H1 (cell line): ENCODE data around the gene CCDC33. TPM values are rescaled to one million over a fixed set of nuclear protein-coding genes. Genes with fewer than 3 reads are reported as not detected.

Source experiments
- CTCF ChIA-PET: fragments of 300-600 bp; sonication (Branson Sonifier 250); formaldehyde crosslinking; loops from one replicate; lab custom pipeline; 2021; ENCODE audit not compliant: partially characterized antibody; lab: Charles Lee
- POLR2A ChIA-PET: fragments of 300-600 bp; sonication (Branson Sonifier 250); formaldehyde crosslinking; loops from one replicate; lab custom pipeline; 2021; ENCODE audit warnings: inconsistent platforms; ENCODE audit not compliant: partially characterized antibody; lab: Charles Lee
- DNase-seq, 2 experiments: peaks; one replicate each; pipeline versions ENCODE4 v3.0.0 to v3.0.0-alpha.2; 2010 to 2022; ENCODE audit warnings: low spot score in 2 of 2, low read depth in 1 of 2, mixed read lengths in 1 of 2
- FAIRE-seq: peaks from 2 replicates; lab custom pipeline; 2011; peaks lifted over from hg19 to GRCh38; lab: Jason Lieb, UNC
- H2AFZ ChIP-seq: 2 replicates; pipeline ENCODE4 v1.8.1; 2012; ENCODE audit warnings: low read length, inconsistent platforms
- H2AK5ac ChIP-seq: 2 replicates; pipeline ENCODE4 v1.6.1; 2013; ENCODE audit warnings: low read depth, low read length
- H2BK120ac ChIP-seq: replicated peaks from 2 replicates; pipeline ENCODE3; 2013; ENCODE audit warnings: low read depth, low read length, inconsistent platforms
- H2BK12ac ChIP-seq: 2 replicates; pipeline ENCODE4 v1.6.1; 2013; ENCODE audit warnings: low read depth, low read length
- H2BK15ac ChIP-seq: 2 replicates; pipeline ENCODE4 v1.6.1; 2013; ENCODE audit warnings: low read length
- H2BK20ac ChIP-seq: 2 replicates; pipeline ENCODE4 v1.6.1; 2013; ENCODE audit warnings: low read length
- H2BK5ac ChIP-seq: 2 replicates; pipeline ENCODE4 v1.6.1; 2013; ENCODE audit warnings: low read depth, low read length
- H3K14ac ChIP-seq: 2 replicates; pipeline ENCODE4 v1.6.1; 2013; ENCODE audit warnings: inconsistent platforms; ENCODE audit not compliant: insufficient read length
- H3K18ac ChIP-seq: 2 replicates; pipeline ENCODE4 v1.6.1; 2013; ENCODE audit warnings: low read length; ENCODE audit errors: extremely low read depth
- H3K23ac ChIP-seq: 2 replicates; pipeline ENCODE4 v1.6.1; 2013; ENCODE audit warnings: inconsistent platforms; ENCODE audit not compliant: insufficient read length
- H3K23me2 ChIP-seq: 2 replicates; pipeline ENCODE4 v1.6.1; 2013; ENCODE audit warnings: low read depth, low read length
- H3K27ac ChIP-seq: 2 replicates; pipeline ENCODE4 v1.6.1; 2011; ENCODE audit warnings: low read depth, low read length, inconsistent platforms
- H3K27me3 ChIP-seq, 4 experiments: replicated peaks in 1 of 4; 1 replicate in 1 of 4; 2 replicates in 3 of 4; pipeline versions ENCODE4 v1.6.1 to v1.8.1; 2011 to 2013; ENCODE audit warnings: low read length in 3 of 4, mild to moderate bottlenecking in 3 of 4, inconsistent platforms in 2 of 4, mixed read lengths in 2 of 4, moderate library complexity in 1 of 4; ENCODE audit not compliant: control insufficient read depth in 3 of 4, insufficient read depth in 3 of 4; ENCODE audit errors: extremely low read depth in 1 of 4
- H3K36me3 ChIP-seq, 4 experiments: 2 replicates each; pipeline versions ENCODE4 v1.6.1 to v1.8.1; 2011 to 2013; ENCODE audit warnings: mild to moderate bottlenecking in 4 of 4, low read length in 3 of 4, moderate library complexity in 2 of 4, control low read depth in 1 of 4, inconsistent platforms in 1 of 4; ENCODE audit not compliant: insufficient read depth in 4 of 4, control insufficient read depth in 2 of 4
- H3K4ac ChIP-seq: replicated peaks from 2 replicates; pipeline ENCODE3; 2013; ENCODE audit warnings: low read length, low read depth, mixed read lengths, inconsistent platforms; ENCODE audit not compliant: insufficient read length
- H3K4me1 ChIP-seq, 4 experiments: replicated peaks in 1 of 4; 1 replicate in 1 of 4; 2 replicates in 3 of 4; pipeline versions ENCODE4 v1.6.1 to v1.8.1; 2011 to 2013; ENCODE audit warnings: low read length in 3 of 4, inconsistent platforms in 2 of 4, mixed read lengths in 1 of 4; ENCODE audit not compliant: insufficient read depth in 4 of 4, control insufficient read depth in 3 of 4
- H3K4me2 ChIP-seq, 2 experiments: 2 replicates each; pipeline versions ENCODE4 v1.6.1 to v1.8.1; 2011 to 2013; ENCODE audit warnings: low read depth in 2 of 2, low read length in 2 of 2, control low read depth in 1 of 2, inconsistent platforms in 1 of 2, mild to moderate bottlenecking in 1 of 2; ENCODE audit not compliant: insufficient read depth in 1 of 2
- H3K4me3 ChIP-seq, 4 experiments: fragments of 200-600, 300-600 bp in 1 of 4; sonication (generic), shearing (Covaris generic), sonication (Bioruptor Twin) in 1 of 4; 2 replicates each; pipeline versions ENCODE4 v1.5.1 to v1.8.1; 2011 to 2016; ENCODE audit warnings: low read length in 4 of 4, low read depth in 3 of 4, control low read depth in 2 of 4, inconsistent platforms in 2 of 4, mild to moderate bottlenecking in 2 of 4, mixed read lengths in 1 of 4, moderate library complexity in 1 of 4; ENCODE audit not compliant: insufficient read depth in 2 of 4; ENCODE audit errors: extremely low read depth in 1 of 4
- H3K56ac ChIP-seq: replicated peaks from 2 replicates; pipeline ENCODE3; 2013; ENCODE audit warnings: low read depth, mild to moderate bottlenecking, mixed read lengths, low read length, inconsistent platforms; ENCODE audit not compliant: insufficient read length
- H3K79me1 ChIP-seq: 2 replicates; pipeline ENCODE4 v1.6.1; 2013; ENCODE audit warnings: low read depth, low read length, control low read depth
- H3K79me2 ChIP-seq, 2 experiments: 2 replicates each; pipeline versions ENCODE4 v1.6.1 to v1.8.1; 2012 to 2013; ENCODE audit warnings: low read length in 2 of 2, mild to moderate bottlenecking in 2 of 2, inconsistent platforms in 1 of 2; ENCODE audit not compliant: insufficient read depth in 2 of 2, control insufficient read depth in 1 of 2
- H3K9ac ChIP-seq, 4 experiments: replicated peaks in 1 of 4; 1 replicate in 1 of 4; 2 replicates in 3 of 4; pipeline versions ENCODE4 v1.6.1 to v1.8.1; 2011 to 2013; ENCODE audit warnings: low read depth in 3 of 4, low read length in 3 of 4, control low read depth in 2 of 4, mild to moderate bottlenecking in 2 of 4, moderate library complexity in 2 of 4, inconsistent platforms in 1 of 4; ENCODE audit errors: extremely low read depth in 1 of 4
- H3K9me3 ChIP-seq, 2 experiments: 2 replicates each; pipeline versions ENCODE4 v1.6.1 to v1.8.1; 2012 to 2013; ENCODE audit warnings: mild to moderate bottlenecking in 2 of 2, moderate library complexity in 2 of 2, control low read depth in 1 of 2, inconsistent platforms in 1 of 2, low read depth in 1 of 2, low read length in 1 of 2, mixed read lengths in 1 of 2; ENCODE audit not compliant: insufficient read depth in 2 of 2
- H4K20me1 ChIP-seq, 2 experiments: replicated peaks in 1 of 2; 2 replicates each; pipeline versions ENCODE3 to v1.8.1; 2011 to 2013; ENCODE audit warnings: inconsistent platforms in 2 of 2, low read length in 2 of 2, mild to moderate bottlenecking in 1 of 2; ENCODE audit not compliant: insufficient read depth in 2 of 2, control insufficient read depth in 1 of 2
- H4K5ac ChIP-seq: 2 replicates; pipeline ENCODE4 v1.6.1; 2013; ENCODE audit warnings: low read length, low read depth, mixed read lengths, inconsistent platforms; ENCODE audit not compliant: insufficient read length
- H4K8ac ChIP-seq: 2 replicates; pipeline ENCODE4 v1.8.0; 2013; ENCODE audit warnings: mild to moderate bottlenecking, moderate library complexity, low read length, inconsistent platforms; ENCODE audit not compliant: insufficient read depth; ENCODE audit errors: extremely low read depth
- H4K91ac ChIP-seq: replicated peaks from 2 replicates; pipeline ENCODE3; 2013; ENCODE audit warnings: low read length, mixed read lengths, inconsistent platforms; ENCODE audit not compliant: insufficient read length
- CBX5 ChIP-seq: fragments of 300-800, 300-1000 bp; sonication (generic); IDR thresholded peaks from 2 replicates; pipeline ENCODE4 v1.7.1; 2016; ENCODE audit warnings: antibody characterized with exemption, low read length, low read depth
- CREB1 ChIP-seq: IDR thresholded peaks from 2 replicates; pipeline ENCODE4 v1.6.1; 2012; ENCODE audit warnings: inconsistent platforms
- KDM5A ChIP-seq: fragments of 200-600 bp; IDR thresholded peaks from 2 replicates; pipeline ENCODE4 v1.7.1; 2012; ENCODE audit warnings: mild to moderate bottlenecking, low read length, inconsistent platforms, mixed read lengths
- SUZ12 ChIP-seq: fragments of 200-600 bp; sonication (generic); IDR thresholded peaks from 2 replicates; pipeline ENCODE4 v1.6.1; 2012; ENCODE audit warnings: mild to moderate bottlenecking, inconsistent platforms, low read length, moderate library complexity, mixed read lengths
- WGBS, 2 experiments: shearing (Covaris generic) in 1 of 2; methylation state at CpG; one replicate each; pipeline versions ENCODE4 v1.1.6 to v1.1.7; 2013 to 2015; ENCODE audit warnings: low lambda C conversion rate in 2 of 2, mixed read lengths in 2 of 2, inconsistent platforms in 1 of 2, low coverage in 1 of 2, missing lambda C conversion rate in 1 of 2; ENCODE audit not compliant: insufficient replicate concordance in 2 of 2, insufficient coverage in 1 of 2, insufficient read length in 1 of 2; ENCODE audit errors: extremely low coverage in 1 of 2, missing lambda C conversion rate in 1 of 2; 5-methylcytosine and 5-hydroxymethylcytosine counted together
- polyA plus RNA-seq, 7 experiments: library from polyadenylated mRNA; depleted of rRNA in 3 of 7; stranded (reverse) in 5 of 7; unstranded in 2 of 7; fragments of >200 nt in 5 of 7; fragments of 200-250 nt in 2 of 7; gene quantifications; 1 replicate in 5 of 7; 2 replicates in 1 of 7; 4 replicates in 1 of 7; pipeline versions ENCODE4 v1.2.1 to v1.2.3, GENCODE V29; 2011 to 2013; ENCODE audit warnings: missing spikeins in 2 of 7, mixed read lengths in 2 of 7
- total RNA-seq: library from RNA; stranded (reverse); fragmentation: NEBNext Ultra II Directional; extraction: Animal tissue kit (Norgen Biotek cat#: 25700); gene quantifications from 2 replicates; pipeline ENCODE4 v1.2.1, GENCODE V29; 2021
- TF ChIP-seq, protein P1 (sequence below): IDR thresholded peaks from 2 replicates; pipeline ENCODE4 v1.6.1; 2012; ENCODE audit warnings: inconsistent platforms

Gene CCDC33
- total and polyA plus RNA-seq, 2 of the 8 experiments (the other 6 are each of a cell fraction or from before 2014, with no cell fraction given): 2.0 to 2.7 TPM

DNA sequence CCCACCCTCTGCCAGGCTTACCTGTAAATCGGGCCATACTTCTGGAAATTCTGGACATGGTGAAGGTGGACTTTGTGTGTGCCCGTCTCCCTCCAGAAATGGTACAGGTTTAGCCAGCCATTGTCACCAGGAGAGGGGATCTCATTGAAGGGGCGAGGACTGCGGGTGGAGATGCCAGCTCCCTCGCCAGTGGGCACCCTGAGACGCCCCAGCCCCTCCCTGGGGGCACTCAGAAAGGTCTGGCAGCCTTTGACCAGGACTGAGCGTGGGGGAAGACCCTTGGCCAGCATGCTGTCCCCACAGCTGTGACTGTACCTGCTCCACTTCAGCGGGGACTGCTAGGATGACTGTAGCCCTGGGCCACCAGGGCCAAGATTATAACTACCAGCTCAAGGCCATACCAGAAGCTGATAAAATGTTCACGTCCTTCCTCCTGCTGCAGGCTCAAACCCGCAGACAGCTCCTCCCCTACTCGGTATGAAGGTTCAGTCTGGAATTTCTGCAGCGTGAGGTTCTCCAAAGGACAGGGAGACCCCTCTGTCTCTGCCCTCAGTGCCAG lies 131.2 kb downstream of the CCDC33 start, which contains the start of gene CYP11A1:
Gene CYP11A1 (minus strand): TSS at position 351 of the 559 bp plus-strand sequence. CDS start 61 bp downstream, at position 290.
- Histone ChIP-seq H3K4me2 (peak within 1 kb of the TSS in 1 of 2 experiments; percentile 78; a peak in 1 of 4 replicates), H3K56ac (no peak within 1 kb of the TSS), H3K23me2 (peaks cover 6% of the 10 kb centered on the region; the same call in 1 of the 2 replicates), H4K5ac (no peak within 1 kb of the TSS), H3K27ac (no peak within 1 kb of the TSS), H3K4me1 (peaks cover 3 to 13% (median 8%) of the 10 kb centered on the region in 4 experiments), H2BK15ac (no peak within 1 kb of the TSS), H3K18ac (no peak within 1 kb of the TSS), H2AK5ac (no peak within 1 kb of the TSS), H3K4me3 (peak within 1 kb of the TSS in 1 of 4 experiments; percentile 67; a peak in 1 of 8 replicates), H2BK12ac (0 out of 2 replicates have a peak within 1 kb of the TSS, but pooled peaks have one; percentile 12), H3K9me3 (no peaks in the 10 kb centered on the region), H3K4ac (no peak within 1 kb of the TSS), H3K79me2 (no peaks in the 10 kb centered on the region), H2BK120ac (no peak within 1 kb of the TSS), H2BK5ac (no peak within 1 kb of the TSS), H4K20me1 (no peaks in the 10 kb centered on the region), H2BK20ac (no peak within 1 kb of the TSS), H4K8ac (no peak within 1 kb of the TSS; the same call in 1 of the 2 replicates), H3K36me3 (no peaks in the 10 kb centered on the region), H2AFZ (no peak within 1 kb of the TSS), H4K91ac (peak within 1 kb of the TSS; percentile 16), H3K79me1 (no peaks in the 10 kb centered on the region), H3K27me3 (peaks cover 0 to 16% (median 10%) of the 10 kb centered on the region in 4 experiments; a peak in 5 of 7 replicates), H3K9ac (no peak within 1 kb of the TSS), H3K23ac (no peak within 1 kb of the TSS), H3K14ac (no peak within 1 kb of the TSS)
- TF ChIP-seq KDM5A: no peak
- no peak for TF ChIP-seq CBX5
- TF ChIP-seq, protein P1, sequence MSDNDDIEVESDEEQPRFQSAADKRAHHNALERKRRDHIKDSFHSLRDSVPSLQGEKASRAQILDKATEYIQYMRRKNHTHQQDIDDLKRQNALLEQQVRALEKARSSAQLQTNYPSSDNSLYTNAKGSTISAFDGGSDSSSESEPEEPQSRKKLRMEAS: no peak
- TF ChIP-seq SUZ12: no peak
- TF ChIP-seq CREB1: no peak
- WGBS, 2 experiments: 83% methylated on average over 12 of the region's 12 CpGs; no CpG with 5 or more reads in 1 of the 2 experiments
- ChIA-PET CTCF (interaction anchor here (1.0 to 36.8 kb wide), 10 partner anchors 9 to 404 kb away, joined by 3 to 1311 read pairs (median 4); partner anchors contain the start of gene SEMA7A), POLR2A (interaction anchor here (1.6 to 1.8 kb wide), 2 partner anchors 8 to 10 kb away, joined by 4 read pairs; no protein-coding TSS in a partner anchor)
- DNase-seq: no peak
- FAIRE-seq: no peak
